Measurements from ENCODE around the gene SUN3.

SUN3 gene

DNA sequence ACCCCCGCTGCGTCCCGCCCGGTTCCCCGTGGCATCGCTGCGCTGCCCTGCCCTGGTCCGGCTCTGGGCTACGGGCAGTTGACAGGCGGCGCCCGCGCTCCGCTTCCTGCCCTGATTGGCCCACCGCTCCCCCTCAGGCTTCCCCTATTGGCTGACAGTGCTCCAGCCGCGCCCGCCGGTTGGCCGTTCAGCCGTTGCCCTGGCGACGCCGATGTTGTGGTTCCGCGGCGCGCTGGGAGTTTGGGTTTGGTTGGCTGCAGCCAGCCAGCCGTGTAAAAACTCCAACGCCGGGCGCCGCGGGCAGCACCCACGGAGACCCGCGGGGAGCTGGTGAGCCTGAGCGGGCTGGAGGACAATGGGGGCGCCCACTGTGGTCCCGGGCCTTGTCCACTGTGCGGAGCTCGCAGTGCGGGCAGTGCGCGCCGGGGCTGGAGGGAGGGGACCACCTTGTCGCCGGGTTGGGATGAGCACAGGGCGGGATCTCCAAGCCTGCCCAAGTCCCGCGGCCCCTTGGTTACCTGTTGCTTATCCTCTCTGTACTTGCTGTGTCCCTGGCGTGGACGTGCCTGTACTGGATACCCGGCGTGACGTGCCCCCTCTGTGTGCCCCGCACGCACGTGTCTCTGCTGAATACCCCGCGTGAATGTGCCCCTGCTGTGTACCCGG, 6.5 kb upstream of the SUN3 start, which contains the start of gene C7orf57:
Gene C7orf57 (plus strand): TSS at position 243 of the 666 bp plus-strand sequence. CDS start 766 bp downstream, outside the sequence.
- peak; percentile 85 for DNase-seq (ENCODE audit: low read depth)
- peak within 1 kb of the TSS; percentile 68 for H3K4me3 ChIP-seq (ENCODE audit: low read length)
- TF ChIP-seq CTCF (conservative IDR thresholded peaks at IDR 0.05; ENCODE audit: low read length), result peak; percentile 30

DNA sequence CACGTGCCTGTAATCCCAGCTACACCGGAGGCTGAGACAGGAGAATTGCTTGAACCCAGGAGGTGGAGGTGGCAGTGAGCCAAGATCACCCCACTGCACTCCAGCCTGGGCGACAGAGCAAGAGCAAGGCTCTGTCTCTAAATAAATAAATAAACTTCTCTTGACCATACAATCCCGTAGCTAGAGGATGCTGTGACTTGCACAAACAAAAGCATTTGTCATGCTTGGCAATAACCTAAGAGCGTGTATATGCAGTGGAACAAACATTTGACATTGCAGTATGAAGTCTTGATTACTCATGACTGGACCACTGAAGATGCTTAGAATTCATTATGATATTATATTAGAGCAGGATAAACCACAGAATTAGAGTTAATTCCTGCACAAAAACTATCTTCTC, 5.0 kb upstream of the SUN3 start:
- no peak for TF ChIP-seq CTCF (conservative IDR thresholded peaks at IDR 0.05; ENCODE audit: low read length)
- no peak for DNase-seq (ENCODE audit: low read depth)
- no peak overlapping the region for H3K4me3 ChIP-seq (ENCODE audit: low read length)

DNA sequence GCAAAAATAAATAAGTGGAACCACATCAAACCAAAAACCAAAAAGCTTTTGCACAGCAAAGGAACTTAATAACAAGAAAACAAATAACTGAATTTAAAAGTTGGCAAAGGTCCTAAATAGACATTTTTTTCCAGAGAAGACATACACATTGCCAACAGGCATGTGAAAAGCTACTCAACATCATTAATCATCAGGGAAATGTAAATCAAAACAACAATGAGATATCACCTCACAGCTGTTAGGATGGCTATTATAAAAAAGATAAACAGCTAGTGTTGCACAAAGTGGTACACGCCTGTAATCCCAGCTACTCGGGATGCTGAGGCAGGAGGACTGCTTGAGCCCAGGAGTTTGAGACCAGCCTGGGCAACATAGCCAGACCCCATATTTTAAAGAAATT, 2.2 kb upstream of the SUN3 start:
- DNase-seq (ENCODE audit: low read depth), result no peak
- TF ChIP-seq CTCF (conservative IDR thresholded peaks at IDR 0.05; ENCODE audit: low read length), result no peak
- no peak overlapping the region for H3K4me3 ChIP-seq (ENCODE audit: low read length)

DNA sequence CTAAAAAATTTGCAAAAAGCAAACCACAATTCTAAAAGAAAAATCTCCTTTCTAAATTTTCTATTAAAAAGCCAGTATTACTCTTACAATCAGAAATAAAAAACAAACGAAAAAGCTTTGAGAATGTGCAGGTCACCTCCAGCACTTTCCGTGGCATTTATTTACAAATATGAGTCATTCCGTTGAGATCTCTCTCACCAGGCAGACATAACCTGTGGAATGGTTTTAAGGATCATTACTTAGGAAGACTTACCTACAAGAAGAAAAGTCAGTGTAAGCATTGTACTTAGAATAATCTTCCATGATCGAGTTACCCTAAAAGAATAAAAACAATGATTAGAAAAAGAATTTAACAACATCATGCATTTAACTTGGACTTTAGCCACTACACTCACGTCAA, 3.3 kb downstream of the SUN3 start:
- H3K4me3 ChIP-seq (ENCODE audit: low read length), result no peak overlapping the region
- TF ChIP-seq CTCF (conservative IDR thresholded peaks at IDR 0.05; ENCODE audit: low read length), result no peak
- DNase-seq (ENCODE audit: low read depth), result no peak

GRCh38 chr7:48017674-48018073, 11.2 kb downstream of the SUN3 start:
- H3K4me3 ChIP-seq (ENCODE audit: low read length), result no peak overlapping the region
- TF ChIP-seq CTCF (conservative IDR thresholded peaks at IDR 0.05; ENCODE audit: low read length), result no peak
- no peak for DNase-seq (ENCODE audit: low read depth)

GRCh38 chr7:48016641-48017040, 12.3 kb downstream of the SUN3 start:
- TF ChIP-seq CTCF (conservative IDR thresholded peaks at IDR 0.05; ENCODE audit: low read length), result no peak
- no peak for DNase-seq (ENCODE audit: low read depth)
- no peak overlapping the region for H3K4me3 ChIP-seq (ENCODE audit: low read length)

GRCh38 chr7:48011951-48012350, 17.0 kb downstream of the SUN3 start:
- no peak for TF ChIP-seq CTCF (conservative IDR thresholded peaks at IDR 0.05; ENCODE audit: low read length)

More at GRCh38 chr7:48011951-48012350, 17.0 kb downstream of the SUN3 start:
- no peak for DNase-seq (ENCODE audit: low read depth)
- no peak overlapping the region for H3K4me3 ChIP-seq (ENCODE audit: low read length)
